ENCODE results near the gene FOSL1. TPM values are rescaled to one million over a fixed set of nuclear protein-coding genes. Genes with fewer than 3 reads are reported as not detected.
A peak's percentile ranks its signal among the peaks of the same experiment; 100 is the strongest.

Gene FOSL1
- total RNA-seq, 1 donor from 2014 or later, result 0.53 TPM

DNA sequence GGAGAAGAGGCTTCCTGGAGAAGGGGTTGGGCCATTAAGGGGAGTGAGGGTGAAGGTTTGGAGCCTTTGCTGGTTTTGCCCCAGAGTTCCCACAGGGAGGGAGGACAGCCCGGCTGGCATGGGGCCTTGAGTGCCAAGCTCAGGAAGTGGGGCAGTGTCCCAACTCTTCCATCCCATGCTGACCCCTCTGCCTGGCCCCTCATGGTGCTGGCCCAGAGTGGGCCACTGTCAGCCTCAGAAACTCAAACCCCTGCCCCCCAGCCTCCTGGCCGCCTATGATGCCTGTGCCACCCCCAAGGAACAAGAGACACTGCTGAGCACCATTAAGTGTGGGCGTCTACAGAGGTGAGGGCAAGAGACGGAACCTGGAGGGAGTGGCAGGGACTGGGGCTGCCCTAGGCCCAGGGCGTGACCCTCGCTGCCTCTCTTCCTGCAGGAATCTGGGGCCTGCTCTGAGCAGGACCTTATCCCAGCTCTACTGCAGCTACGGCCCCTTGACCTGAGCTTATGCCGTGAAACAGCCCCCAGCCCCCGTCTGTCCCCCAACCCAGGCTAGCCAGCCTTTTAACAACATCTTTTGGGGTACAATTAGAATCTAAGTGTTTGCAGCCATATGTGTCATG, 34.5 kb downstream of the FOSL1 start:
- DNase-seq (ENCODE audit: low spot score), result no peak

DNA sequence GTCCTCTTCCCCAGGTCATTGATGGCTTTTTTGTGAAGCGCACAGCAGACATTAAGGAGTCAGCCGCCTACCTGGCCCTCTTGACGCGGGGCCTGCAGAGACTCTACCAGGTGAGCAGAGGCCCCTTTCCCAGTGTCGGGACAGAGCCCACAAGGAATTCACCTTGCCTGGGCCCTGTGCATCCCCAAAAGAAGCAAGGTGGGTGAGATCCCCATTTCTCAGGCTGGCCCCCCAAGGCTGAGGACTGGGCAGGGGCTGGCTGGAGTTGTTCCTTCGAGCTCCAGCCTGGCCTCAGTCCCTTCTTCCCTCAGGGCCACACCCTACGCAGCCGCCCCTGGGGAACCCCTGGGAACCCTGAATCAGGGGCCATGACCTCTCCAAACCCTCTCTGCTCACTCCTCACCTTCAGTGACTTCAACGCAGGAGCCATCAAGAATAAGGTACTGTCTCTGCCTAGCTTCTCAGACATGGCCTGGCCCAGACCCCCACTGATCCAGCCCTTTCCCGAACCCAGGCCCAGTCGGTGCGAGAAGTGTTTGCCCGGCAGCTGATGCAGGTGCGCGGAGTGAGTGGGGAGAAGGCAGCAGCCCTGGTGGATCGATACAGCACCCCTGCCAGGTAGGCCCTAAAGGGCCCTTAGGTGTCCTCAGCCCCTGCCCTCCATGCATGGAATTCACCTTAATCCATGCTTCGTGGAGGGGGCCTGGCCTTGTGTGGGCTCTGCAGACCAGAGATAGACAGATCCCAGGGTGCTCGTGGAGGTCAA, 35.3 kb downstream of the FOSL1 start:
- DNase-seq (ENCODE audit: low spot score) (no peak), ATAC-seq (no peak)

More for the DNA sequence above, 34.5 kb downstream of the FOSL1 start:
- ATAC-seq, result no peak

DNA sequence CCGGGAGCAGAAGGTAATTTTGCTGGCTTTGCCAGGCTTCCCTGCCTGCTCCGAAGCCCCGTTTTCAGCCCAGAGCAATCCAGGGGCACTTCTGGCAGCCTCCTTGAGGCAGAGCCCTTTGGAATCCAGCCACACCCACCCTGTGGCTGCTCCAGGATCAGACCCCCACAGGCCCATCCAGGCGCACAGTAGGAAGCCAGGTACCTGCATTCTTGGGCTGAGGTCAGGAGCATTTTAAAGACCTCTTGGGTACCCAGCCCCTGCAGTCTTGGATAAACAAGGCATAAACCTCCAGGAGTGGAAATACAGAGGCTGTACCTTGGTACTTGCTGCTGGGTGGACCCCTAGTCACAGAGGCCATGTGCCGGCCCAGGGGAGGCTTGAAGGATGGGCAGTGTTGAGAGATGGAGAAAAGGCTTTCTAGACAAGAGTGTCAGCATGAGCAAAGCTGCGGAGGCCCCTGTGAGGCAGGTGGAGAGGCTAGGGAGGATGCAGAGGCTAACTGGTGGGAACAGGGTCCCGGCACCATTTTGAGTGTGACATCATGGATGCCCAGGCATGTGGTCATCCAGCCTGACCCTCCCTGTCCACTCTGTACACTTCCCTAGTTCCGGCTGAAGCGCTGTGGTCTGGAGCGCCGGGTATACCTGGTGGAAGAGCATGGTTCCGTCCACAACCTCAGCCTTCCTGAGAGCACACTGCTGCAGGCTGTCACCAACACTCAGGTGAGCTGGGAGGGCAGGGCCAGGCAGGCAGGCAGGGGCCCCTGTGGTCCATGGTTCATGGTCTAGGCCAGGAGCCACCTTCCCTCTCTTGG, 36.1 kb downstream of the FOSL1 start:
- DNase-seq (ENCODE audit: low spot score), result no peak
- ATAC-seq, result no peak

DNA sequence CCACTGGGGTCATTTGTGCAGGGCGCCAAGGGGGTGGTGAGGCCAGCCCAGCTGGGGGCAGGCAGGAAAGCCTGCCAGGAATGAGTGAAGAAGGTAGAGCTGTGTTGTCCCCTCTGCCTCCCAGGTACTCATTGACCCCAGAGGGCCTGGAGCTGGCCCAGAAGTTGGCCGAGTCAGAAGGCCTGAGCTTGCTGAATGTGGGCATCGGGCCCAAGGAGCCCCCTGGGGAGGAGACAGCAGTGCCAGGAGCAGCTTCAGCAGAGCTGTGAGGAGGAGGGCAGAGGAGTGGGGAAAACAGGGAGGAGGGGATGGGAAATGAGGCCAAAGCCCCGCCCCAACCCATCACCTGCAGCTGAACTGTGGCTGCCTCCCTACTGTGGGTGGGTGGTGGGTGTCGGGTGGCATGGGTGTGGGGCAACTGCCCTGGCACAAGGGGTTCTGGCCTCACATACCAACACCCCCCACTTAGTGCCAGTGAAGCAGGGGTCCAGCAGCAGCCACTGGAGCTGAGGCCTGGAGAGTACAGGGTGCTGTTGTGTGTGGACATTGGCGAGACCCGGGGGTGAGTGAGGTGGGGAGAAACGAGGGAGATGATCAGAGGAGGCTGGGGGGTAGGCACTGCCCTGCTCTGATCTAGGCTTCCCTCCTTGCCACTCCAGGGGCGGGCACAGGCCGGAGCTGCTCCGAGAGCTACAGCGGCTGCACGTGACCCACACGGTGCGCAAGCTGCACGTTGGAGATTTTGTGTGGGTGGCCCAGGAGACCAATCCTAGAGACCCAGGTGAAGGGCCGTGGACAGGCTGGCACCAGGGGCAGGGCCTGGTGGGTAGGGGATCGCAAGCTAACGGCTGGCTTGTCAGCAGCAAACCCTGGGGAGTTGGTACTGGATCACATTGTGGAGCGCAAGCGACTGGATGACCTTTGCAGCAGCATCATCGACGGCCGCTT, 37.0 kb downstream of the FOSL1 start:
- ATAC-seq (no peak), DNase-seq (ENCODE audit: low spot score) (no peak)

DNA sequence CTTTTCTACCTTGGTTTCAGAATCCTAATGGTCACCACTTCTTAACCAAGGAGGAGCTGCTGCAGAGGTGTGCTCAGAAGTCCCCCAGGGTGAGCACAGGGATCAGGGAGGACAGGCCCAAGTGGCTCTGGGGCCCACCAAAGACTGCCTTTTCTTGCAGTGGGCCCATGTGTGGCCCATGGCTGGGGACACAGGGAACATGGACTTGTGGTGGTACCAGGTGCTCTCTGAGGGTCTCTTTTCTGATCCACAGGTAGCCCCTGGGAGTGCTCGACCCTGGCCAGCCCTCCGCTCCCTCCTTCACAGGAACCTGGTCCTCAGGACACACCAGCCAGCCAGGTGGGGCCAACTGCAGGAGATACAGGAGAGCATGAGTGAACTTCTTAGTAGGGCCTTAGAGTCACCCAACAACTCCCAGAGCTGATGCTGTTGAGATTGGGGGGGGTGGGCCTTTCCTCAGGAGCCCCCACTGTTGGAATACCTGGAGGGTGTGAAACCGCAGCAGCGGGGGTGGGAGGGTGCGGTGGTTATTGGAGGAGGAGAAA, 37.9 kb downstream of the FOSL1 start:
- ATAC-seq (no peak), DNase-seq (ENCODE audit: low spot score) (peak; percentile 44)

DNA sequence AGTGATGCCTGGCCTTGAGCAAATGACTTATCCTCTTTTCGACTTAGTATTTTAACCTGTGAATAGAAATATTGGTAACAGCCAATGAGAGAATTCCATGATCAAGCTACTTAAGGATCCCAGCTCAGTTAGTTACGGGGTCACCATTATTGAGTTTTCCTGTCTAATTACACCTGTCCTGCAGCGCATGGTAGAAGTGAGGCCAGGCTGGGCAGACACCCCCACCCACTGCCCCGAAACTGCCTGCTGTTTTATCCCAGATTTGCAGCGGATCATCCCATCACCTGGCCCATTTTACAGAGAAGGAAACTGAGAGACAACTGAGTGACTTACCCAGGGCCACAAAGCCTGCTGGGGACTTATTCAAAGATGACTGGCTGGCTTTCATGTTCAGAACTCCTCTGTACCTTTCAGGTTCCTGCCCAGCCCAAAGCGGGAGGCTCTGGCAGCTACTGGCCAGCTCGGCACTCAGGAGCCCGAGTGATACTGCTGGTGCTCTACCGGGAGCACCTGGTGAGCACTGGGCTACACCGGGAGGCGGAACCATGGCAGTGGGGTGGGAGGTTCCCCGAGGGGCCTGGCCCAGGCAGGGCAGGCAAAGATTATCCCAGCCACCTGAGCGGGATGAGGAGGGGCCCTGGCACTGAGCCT, 38.5 kb downstream of the FOSL1 start:
- no peak for ATAC-seq
- DNase-seq (ENCODE audit: low spot score), result peak; percentile 48

DNA sequence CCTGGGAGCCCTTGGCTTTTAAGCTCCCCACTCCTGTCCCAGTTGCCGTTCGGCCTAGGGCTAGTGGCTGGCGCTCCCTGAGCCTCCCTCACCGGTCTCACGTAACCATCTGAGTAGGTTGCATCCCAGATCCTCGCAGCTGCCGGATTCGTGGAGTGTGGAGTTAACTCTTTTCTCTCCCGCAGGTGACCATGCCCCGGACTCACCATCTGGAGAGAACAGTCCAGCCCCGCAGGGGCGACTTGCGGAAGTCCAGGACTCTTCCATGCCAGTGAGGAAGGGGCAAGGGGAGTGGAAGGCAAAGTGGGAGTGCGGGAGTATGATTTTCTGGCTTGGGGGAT, 39.1 kb downstream of the FOSL1 start:
- peak; percentile 56 for DNase-seq (ENCODE audit: low spot score)
- ATAC-seq, result no peak

DNA sequence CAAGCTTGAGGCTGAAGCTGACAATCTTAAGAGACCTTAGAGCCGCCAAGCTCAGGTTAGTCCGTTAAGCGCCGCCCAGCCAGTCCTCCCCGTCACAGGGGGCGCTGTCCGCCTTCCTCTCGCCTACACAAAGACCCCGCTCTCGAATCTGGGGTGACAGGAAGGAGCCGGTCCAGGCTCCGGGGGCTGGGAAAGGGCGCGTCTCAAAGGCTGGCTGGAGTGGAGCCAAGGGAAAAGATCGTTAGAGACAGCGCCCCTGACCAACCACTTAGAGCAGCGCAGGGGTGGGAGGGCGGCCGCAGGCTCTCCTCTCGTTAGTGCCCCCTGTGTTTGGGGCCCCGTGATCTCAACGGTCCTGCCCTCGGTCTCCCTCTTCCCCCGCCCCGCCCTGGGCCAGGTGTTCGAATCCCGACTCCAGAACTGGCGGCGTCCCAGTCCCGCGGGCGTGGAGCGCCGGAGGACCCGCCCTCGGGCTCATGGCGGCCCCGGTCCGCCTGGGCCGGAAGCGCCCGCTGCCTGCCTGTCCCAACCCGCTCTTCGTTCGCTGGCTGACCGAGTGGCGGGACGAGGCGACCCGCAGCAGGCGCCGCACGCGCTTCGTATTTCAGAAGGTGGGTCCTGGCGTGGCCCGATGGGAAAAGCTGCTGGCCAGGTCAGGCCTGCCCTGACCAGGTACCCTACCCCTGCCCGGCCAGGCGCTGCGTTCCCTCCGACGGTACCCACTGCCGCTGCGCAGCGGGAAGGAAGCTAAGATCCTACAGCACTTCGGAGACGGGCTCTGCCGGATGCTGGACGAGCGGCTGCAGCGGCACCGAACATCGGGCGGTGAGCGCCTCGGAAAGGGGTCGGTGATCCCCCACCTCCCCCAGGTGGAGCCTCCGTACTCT, 39.7 kb downstream of the FOSL1 start, which contains the start of gene MUS81:
Gene MUS81 (plus strand): TSS at position 156 of the 887 bp plus-strand sequence. CDS start 321 bp downstream, at position 477.
- DNase-seq (ENCODE audit: low spot score) (peak; percentile 97), ATAC-seq (peak; percentile 70)

DNA sequence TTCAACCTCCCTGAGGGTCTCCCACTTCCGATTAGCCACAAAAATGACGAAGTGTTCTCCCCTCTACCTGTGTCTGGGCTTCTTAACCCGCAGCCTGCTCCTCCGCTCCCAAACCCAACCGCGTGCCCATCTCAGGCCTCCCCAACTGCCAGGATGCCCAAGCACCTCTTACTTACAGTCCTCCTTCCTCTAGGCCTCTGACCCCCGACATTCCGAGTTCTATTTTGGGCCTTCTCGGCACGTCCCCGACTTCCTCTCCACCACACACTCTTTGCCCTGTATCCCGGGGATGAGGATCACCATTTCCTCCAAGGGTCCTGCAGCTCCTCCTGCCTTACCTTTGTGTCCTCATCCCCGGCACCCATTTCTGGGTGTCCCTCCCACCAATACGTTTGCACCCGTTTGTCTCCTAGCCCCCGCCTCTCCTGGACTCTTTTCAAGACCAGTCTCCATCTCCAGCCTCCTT, 40.3 kb downstream of the FOSL1 start:
- DNase-seq (ENCODE audit: low spot score), result no peak
- ATAC-seq, result no peak

DNA sequence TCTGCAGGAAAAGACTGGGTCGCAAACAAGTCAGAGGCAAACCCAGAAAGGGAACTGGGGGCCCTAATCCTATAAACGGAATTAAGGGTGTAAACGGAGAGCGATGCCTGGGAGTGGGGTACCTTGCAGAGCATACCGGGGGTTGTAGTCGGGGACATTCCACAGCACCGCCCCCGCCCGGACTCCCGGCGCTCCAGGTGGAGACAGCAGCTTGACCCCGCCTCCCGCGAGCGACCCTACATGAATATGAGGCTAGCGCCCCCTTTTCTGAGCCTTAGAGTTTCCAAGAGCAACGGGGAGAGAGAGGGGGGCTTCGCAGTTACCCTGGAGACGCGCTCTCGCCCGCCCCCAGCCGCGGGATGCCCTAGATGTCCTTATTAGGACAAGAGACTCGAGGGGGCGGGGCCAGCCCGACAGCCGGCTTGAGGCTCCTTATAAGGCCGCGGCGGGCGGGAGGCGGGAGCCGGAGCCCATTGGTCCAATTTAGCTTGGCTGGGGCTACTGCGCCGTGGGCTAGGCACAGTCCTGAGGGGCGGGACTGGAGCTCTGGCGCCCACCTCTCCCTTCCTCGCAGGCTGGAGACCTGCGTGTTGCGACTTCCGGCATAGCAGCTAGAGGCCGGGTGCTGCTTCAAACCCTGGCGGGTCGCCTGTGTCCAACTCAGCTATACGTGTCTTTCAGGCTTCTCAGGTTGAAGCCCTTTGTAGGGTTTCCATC, 40.9 kb downstream of the FOSL1 start:
- ATAC-seq (peak; percentile 63), DNase-seq (ENCODE audit: low spot score) (peak; percentile 96)

DNA sequence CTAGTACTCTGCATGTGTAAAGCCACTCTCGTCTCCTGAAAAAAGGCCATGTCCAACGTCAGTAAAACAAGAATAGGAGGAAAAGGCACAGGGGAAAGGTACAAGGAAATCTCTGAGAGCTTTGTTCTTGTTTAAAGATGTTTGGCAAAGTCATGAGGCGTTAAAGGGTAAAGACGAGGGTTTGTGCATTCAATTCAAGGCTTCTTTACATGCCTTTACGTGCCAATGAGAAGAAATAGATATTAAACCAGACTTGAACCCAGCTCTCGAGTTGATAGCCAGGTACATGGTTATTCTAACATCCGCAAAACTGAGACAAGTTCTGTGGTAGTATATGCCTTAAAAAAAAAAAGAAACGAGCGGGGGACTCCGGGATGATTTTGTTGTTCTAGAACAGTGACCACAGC, 41.5 kb downstream of the FOSL1 start:
- ATAC-seq, result no peak

DNA sequence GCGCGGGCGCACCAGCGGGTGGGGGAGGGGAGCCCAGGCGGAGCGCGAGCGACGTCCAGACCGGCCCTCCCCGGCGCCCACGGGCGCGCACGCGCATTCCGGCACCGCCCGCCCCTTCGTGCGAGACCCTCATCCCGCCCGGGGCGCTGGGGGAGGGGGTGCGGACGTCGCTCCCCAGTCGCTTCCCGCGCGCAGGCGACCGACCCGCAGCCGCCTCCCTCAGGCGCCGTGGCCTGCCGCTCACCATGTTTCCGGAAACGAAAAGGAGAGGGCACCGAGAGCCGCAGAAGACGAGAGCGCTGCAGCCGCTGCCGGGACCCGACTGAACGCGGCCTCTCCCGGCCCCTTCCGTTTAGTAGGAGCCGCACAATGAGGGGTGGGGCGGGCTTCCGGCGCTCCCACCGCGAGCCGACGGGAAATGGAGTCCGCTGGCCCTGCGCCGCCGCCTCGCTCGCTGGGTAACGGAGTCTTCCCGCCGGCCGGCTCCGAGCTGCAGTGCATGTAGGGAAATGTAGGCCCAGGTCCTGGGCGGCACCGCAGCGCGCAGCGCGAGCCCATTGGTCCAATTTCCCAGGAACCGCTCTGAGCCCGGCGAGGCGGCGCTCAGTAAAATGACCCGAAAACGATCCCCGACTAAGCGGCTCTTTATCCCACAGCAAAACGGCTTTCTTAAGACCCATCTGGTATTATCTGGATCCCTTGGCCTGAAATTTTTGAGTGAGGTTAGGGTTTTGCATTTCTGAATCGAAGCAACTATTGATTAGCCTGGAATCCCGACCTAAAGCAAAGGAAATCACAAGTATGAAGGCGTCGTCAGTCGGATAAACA, 42.1 kb downstream of the FOSL1 start, which contains the start of gene CFL1:
Gene CFL1 (minus strand): TSS at position 328 of the 828 bp plus-strand sequence. CDS start 81 bp downstream, at position 247.
- ATAC-seq, result peak; percentile 72
- peak; percentile 99 for DNase-seq (ENCODE audit: low spot score)

More for the DNA sequence above, 41.5 kb downstream of the FOSL1 start:
- DNase-seq (ENCODE audit: low spot score), result no peak

DNA sequence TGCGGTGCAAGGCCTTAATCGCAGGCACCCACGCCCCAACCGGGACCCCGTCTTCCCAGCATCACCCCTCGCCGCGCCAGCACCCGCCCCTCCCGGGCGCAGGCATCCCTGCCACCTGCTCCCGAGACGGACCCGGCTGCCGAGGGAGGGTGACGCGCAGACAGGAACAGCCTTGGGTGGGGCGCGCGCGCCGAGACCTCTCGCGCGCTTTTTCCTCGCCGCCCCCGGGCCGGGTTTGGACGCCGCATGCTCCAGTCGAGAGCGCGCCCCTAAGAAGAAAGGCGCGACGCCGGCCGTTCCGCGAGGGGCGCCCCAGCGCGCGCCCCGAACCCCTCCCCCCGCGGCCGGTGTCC, 42.7 kb downstream of the FOSL1 start:
- no peak for ATAC-seq
- no peak for DNase-seq (ENCODE audit: low spot score)

DNA sequence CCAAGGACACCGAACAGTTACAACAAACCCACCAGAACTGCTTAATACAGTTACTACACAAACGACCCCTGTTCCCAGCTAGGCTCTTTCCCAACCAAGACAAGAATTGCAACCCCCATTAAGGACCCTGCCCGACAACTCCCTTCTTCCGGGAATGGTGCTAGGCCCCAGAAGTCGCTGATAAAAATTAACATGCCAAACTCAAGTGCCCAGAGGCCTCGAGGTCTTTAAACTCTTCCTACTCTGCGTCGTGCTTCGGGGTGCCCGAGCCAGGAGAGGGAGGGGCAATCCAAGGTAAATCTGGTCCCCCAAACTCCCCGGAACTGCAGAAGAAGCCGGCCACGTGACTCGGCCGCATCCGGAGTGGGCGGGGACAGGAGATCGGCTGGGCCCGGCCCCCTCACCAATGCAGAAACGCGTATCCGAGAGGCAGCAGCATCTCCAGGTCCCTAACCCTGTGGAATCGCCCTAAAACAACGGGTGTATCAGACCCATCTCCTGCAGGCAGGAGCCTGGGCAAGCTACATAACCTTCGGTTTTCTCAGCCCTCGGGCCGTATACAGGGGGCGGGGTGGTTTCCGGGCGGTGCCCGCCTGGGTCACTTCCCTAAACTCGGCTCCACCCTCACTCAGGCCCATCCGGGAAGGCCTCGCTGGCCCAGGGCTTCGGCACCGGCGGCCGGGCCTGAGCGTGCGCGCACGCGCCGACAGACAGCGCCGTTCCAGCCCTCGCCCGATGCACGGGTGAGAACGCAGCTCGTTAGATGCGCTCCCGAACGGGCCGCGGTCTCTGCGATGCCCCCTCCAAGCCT, 43.3 kb downstream of the FOSL1 start:
- ATAC-seq, result peak; percentile 53

DNA sequence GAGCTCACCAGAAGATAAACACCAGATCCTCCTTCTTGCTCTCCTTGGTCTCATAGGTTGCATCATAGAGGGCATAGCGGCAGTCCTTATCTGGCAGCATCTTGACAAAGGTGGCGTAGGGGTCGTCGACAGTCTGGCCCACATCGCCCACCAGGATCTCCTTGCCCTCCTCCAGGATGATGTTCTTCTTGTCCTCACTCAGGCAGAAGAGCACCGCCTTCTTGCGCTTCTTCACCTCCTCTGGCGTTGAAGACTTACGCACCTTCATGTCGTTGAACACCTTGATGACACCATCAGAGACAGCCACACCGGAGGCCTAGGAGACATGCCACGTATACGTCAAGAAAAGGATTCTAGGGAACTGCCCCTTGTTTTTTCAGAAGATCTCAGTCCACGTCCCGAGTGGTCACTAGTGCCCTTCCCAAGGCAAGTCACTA, 44.2 kb downstream of the FOSL1 start:
- ATAC-seq (no peak), DNase-seq (ENCODE audit: low spot score) (no peak)

More for the DNA sequence above, 43.3 kb downstream of the FOSL1 start:
- DNase-seq (ENCODE audit: low spot score), result peak; percentile 84
